ENCODE measurements around the gene SRPK3. TPM values are rescaled to one million over a fixed set of nuclear protein-coding genes. Genes with fewer than 3 reads are reported as not detected.
"Not testable (repeated sequence)": the region's sequence is repeated elsewhere in the genome, so short reads cannot be mapped to it uniquely, and the experiment has no call there.

Gene SRPK3
- polyA plus RNA-seq, 4 donors, result 0.15 to 1.1 (median 0.27) TPM; not detected in 1

DNA sequence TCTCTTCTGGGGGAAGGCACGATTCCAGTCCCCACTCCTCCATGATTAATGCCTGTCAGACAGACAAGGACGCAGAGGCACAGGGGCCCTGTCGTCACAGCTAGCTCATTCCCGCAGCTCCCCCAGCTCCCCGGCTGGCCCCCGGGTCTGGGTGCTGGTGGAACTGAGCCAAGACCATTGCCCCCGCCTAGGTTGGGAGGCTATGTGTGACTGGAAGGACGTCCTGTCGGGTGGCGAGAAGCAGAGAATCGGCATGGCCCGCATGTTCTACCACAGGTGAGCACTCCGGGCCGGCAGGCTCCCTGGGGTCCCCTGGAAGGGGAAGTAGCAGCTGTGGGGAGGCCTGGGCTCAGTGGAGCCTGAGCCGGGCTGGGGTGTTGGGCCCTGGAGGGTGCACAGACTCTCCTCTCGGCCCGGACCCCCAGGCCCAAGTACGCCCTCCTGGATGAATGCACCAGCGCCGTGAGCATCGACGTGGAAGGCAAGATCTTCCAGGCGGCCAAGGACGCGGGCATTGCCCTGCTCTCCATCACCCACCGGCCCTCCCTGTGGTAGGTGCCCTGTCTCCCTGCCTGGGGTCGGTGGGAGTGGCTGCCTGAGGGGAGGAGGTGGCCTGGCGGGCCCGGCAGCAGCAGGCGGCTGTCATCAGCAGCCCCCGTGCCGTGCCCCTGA is 37.9 kb upstream of the SRPK3 start:
- WGBS, 3 donors, result 59 to 71% (median 66%) methylated on average over 10 to 30 of the region's 32 CpGs
- not testable (repeated sequence) for H3K27me3 ChIP-seq (ENCODE audit: control insufficient read depth in 3 of 3, insufficient read depth in 3 of 3, low read length in 3 of 3); DNase-seq; H3K9me3 ChIP-seq (ENCODE audit: control insufficient read depth in 2 of 2, insufficient read depth in 1 of 2, low read depth in 1 of 2, low read length in 1 of 2); FAIRE-seq; H3K4me3 ChIP-seq (ENCODE audit: low read depth in 1 of 3, low read length in 3 of 3)
- Histone ChIP-seq H3K36me3 (ENCODE audit: control insufficient read depth in 3 of 3, insufficient read depth in 2 of 3, low read depth in 1 of 3, low read length in 3 of 3) (peaks cover 0 to 22% (median 0%) of the 10 kb centered on the region in 3 donors), H3K27ac (ENCODE audit: low read depth in 1 of 3, low read length in 2 of 3) (peak overlapping the region in 2 of 3 donors; percentile 46 to 53), H3K4me1 (ENCODE audit: control insufficient read depth in 3 of 3, insufficient read depth in 2 of 3, low read depth in 1 of 3, low read length in 2 of 3) (peaks cover 0 to 12% (median 3%) of the 10 kb centered on the region in 3 donors)

DNA sequence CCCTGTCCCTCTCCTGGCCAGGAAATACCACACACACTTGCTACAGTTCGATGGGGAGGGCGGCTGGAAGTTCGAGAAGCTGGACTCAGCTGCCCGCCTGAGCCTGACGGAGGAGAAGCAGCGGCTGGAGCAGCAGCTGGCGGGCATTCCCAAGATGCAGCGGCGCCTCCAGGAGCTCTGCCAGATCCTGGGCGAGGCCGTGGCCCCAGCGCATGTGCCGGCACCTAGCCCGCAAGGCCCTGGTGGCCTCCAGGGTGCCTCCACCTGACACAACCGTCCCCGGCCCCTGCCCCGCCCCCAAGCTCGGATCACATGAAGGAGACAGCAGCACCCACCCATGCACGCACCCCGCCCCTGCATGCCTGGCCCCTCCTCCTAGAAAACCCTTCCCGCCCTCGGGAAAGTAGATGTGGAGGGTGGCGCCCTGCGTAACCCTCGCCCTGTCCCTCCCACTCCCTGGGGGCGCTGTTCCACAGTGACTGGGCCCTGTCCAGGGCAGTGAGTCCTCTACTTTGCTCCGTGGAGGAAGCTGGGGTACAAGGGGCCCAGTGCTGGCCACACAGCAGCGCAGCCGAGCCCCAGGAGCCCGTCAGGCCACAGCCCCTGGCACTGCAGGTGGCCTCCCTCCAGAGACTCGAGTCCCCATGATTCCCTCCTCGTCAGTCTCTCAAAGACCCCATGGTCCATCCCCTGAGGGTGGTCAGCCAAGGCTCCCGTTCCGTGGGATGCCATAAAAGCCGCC is 37.2 kb upstream of the SRPK3 start:
- WGBS, 3 donors, result 14 to 39% (median 32%) methylated on average over 5 to 33 of the region's 35 CpGs
- FAIRE-seq, result not testable (repeated sequence)

DNA sequence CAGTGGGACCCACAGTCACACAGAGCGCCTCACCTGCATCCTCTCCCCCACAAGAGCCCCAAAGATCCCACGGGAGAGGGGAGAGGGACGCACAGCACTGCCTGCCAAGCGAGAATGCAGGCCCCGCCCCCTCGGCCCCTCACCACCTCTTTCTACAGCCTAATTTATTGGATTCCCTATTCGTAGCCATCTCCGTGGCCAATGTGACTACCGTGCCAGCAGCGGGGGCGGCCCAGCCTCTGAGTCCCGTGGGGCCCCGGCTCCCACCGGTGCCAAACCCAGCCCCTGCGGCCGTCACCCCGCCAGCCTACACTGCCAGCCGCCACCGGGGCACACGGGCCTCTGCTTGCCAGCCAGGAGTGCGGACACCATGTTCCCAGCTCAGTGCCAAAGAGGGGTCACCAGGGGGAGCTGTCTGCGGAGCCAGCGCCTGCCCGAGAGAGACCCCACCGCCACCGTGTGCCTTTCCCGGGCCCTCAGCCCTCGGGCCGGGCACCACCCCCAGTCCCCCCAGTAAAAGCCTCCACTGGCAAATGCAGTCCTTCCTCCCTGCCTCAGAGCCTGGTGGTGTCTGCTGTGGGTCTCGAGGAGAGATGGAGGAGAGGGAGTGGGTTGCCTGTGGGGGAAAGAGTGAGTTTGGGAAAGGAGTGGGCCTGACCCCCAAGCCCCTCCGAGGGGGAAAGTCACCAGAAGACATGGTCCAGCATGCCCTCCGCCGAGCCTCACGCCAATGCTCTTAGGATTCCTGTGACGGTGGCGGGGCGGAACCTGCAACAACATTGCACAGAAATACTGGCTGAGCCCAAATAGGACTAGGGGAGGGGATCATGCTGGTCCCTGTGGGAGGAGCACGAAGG is 36.4 kb upstream of the SRPK3 start:
- H3K27ac ChIP-seq (ENCODE audit: low read depth in 1 of 3, low read length in 2 of 3), result peak overlapping the region in 2 of 3 donors; percentile 16 to 84
- WGBS, 3 donors, result 10 to 34% (median 15%) methylated on average over 23 to 38 of the region's 38 CpGs
- peak in 1 of 2 donors; percentile 47 for DNase-seq
- H3K36me3 ChIP-seq (ENCODE audit: control insufficient read depth in 3 of 3, insufficient read depth in 2 of 3, low read depth in 1 of 3, low read length in 3 of 3), result peaks cover 0 to 12% (median 0%) of the 10 kb centered on the region in 3 donors
- H3K4me1 ChIP-seq (ENCODE audit: control insufficient read depth in 3 of 3, insufficient read depth in 2 of 3, low read depth in 1 of 3, low read length in 2 of 3), result peaks cover 0 to 12% (median 3%) of the 10 kb centered on the region in 3 donors
- H3K27me3 ChIP-seq (ENCODE audit: control insufficient read depth in 3 of 3, insufficient read depth in 3 of 3, low read length in 3 of 3), result no peaks in the 10 kb centered on the region
- peak overlapping the region in 1 of 3 donors; percentile 37 for H3K4me3 ChIP-seq (ENCODE audit: low read depth in 1 of 3, low read length in 3 of 3)
- H3K9me3 ChIP-seq (ENCODE audit: control insufficient read depth in 2 of 2, insufficient read depth in 1 of 2, low read depth in 1 of 2, low read length in 1 of 2), result no peaks in the 10 kb centered on the region
- no peak for FAIRE-seq

More for the DNA sequence above, 37.2 kb upstream of the SRPK3 start:
- Histone ChIP-seq H3K36me3 (ENCODE audit: control insufficient read depth in 3 of 3, insufficient read depth in 2 of 3, low read depth in 1 of 3, low read length in 3 of 3) (peaks cover 0 to 16% (median 0%) of the 10 kb centered on the region in 3 donors), H3K27ac (ENCODE audit: low read depth in 1 of 3, low read length in 2 of 3) (peak overlapping the region; percentile 16 to 84 (median 46)), H3K4me3 (ENCODE audit: low read depth in 1 of 3, low read length in 3 of 3) (peak overlapping the region in 1 of 3 donors; percentile 37), H3K4me1 (ENCODE audit: control insufficient read depth in 3 of 3, insufficient read depth in 2 of 3, low read depth in 1 of 3, low read length in 2 of 3) (peaks cover 0 to 12% (median 3%) of the 10 kb centered on the region in 3 donors)
- DNase-seq, result peak; percentile 83 to 85
- not testable (repeated sequence) for H3K9me3 ChIP-seq (ENCODE audit: control insufficient read depth in 2 of 2, insufficient read depth in 1 of 2, low read depth in 1 of 2, low read length in 1 of 2); H3K27me3 ChIP-seq (ENCODE audit: control insufficient read depth in 3 of 3, insufficient read depth in 3 of 3, low read length in 3 of 3)

DNA sequence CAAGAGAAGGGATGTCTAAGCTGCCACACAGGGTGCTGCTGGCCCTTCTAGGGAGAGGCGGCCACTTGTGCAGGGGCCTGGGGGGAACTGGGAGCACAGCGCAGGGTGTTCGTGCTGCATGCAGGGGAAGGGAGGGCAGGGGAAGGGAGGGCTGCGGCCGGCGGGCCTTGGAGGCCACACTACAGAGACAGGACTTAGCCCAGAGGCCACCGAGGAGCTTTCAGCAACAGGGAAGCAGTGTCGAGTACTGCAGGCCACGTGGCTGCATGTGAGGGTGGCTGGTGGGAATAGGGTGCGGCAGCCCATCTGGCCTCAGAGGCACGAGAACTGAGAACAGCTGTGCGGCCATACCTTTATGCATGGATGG is 35.8 kb upstream of the SRPK3 start:
- not testable (repeated sequence) for H3K27me3 ChIP-seq (ENCODE audit: control insufficient read depth in 3 of 3, insufficient read depth in 3 of 3, low read length in 3 of 3); H3K4me3 ChIP-seq (ENCODE audit: low read depth in 1 of 3, low read length in 3 of 3); H3K36me3 ChIP-seq (ENCODE audit: control insufficient read depth in 3 of 3, insufficient read depth in 2 of 3, low read depth in 1 of 3, low read length in 3 of 3); FAIRE-seq; H3K4me1 ChIP-seq (ENCODE audit: control insufficient read depth in 3 of 3, insufficient read depth in 2 of 3, low read depth in 1 of 3, low read length in 2 of 3); H3K27ac ChIP-seq (ENCODE audit: low read depth in 1 of 3, low read length in 2 of 3); DNase-seq; H3K9me3 ChIP-seq (ENCODE audit: control insufficient read depth in 2 of 2, insufficient read depth in 1 of 2, low read depth in 1 of 2, low read length in 1 of 2)
- 5 to 45% (median 32%) methylated on average over 4 to 12 of the region's 12 CpGs for WGBS, 3 donors

DNA sequence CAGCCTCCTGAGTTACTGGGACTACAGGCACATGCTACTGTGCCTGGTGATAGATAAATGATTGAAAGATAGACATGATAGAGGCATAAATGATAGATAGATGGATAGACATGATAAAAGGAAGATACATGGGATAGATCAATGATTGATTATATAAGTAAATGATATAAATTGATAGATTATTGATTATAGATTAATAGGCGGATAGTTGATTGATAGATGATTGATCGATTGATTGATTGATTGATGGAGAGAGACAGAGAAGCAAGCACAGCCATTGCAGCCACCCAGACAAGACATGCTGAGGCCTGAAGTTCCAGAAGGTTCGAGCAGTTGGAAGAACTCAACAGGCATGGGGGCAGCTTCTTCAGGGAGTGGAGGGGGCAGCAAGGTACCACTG is 34.5 kb upstream of the SRPK3 start:
- Histone ChIP-seq H3K27me3 (ENCODE audit: control insufficient read depth in 3 of 3, insufficient read depth in 3 of 3, low read length in 3 of 3) (no peaks in the 10 kb centered on the region), H3K4me3 (ENCODE audit: low read depth in 1 of 3, low read length in 3 of 3) (no peak overlapping the region), H3K4me1 (ENCODE audit: control insufficient read depth in 3 of 3, insufficient read depth in 2 of 3, low read depth in 1 of 3, low read length in 2 of 3) (no peaks in the 10 kb centered on the region), H3K36me3 (ENCODE audit: control insufficient read depth in 3 of 3, insufficient read depth in 2 of 3, low read depth in 1 of 3, low read length in 3 of 3) (peaks cover 0 to 3% (median 0%) of the 10 kb centered on the region in 3 donors), H3K27ac (ENCODE audit: low read depth in 1 of 3, low read length in 2 of 3) (no peak overlapping the region), H3K9me3 (ENCODE audit: control insufficient read depth in 2 of 2, insufficient read depth in 1 of 2, low read depth in 1 of 2, low read length in 1 of 2) (no peaks in the 10 kb centered on the region)
- WGBS, 3 donors, result 85 to 92% (median 86%) methylated on average over 3 of the region's 3 CpGs
- FAIRE-seq (no peak), DNase-seq (no peak)

DNA sequence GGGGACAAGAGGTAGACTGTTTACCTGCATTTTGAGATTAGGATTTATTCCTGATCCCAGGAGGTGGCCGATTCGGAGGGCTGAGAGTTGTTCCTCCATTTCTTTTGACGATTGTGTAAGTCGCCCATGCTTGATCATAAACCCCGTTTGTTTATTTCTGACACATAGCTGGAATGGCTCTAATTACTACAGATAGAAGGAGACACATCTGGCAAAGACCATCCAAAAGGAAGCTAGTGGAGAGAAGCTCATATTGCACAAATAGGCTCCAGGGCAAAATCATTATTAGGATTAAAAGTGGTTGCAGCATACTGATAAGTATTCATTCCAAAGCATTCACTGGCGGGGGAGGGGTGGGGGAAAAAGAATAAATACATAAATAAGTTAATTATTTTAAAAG is 33.9 kb upstream of the SRPK3 start:
- FAIRE-seq; H3K36me3 ChIP-seq (ENCODE audit: control insufficient read depth in 3 of 3, insufficient read depth in 2 of 3, low read depth in 1 of 3, low read length in 3 of 3): not testable (repeated sequence)

DNA sequence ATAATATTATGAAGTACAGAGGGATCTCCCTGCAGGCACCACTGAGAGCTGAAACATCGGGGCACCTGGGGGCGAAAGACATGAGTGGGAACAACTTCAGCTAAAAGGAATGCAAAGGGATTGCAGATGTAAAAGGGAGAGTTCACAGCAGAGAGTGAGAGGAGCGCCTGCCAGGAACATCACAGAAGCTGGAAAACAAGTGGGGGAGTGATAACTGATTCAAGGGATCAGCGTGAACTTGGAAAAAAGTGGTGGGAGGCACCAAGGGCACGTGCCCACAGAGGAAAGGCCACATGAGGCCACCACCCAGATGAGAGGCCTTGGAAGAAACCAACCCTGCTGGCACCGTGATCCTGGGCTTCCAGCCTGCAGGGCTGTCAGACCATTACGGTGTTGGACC is 31.8 kb upstream of the SRPK3 start:
- WGBS, 3 donors, result 85 to 93% (median 89%) methylated on average over 5 to 7 of the region's 7 CpGs
- H3K27me3 ChIP-seq (ENCODE audit: control insufficient read depth in 3 of 3, insufficient read depth in 3 of 3, low read length in 3 of 3); DNase-seq; H3K9me3 ChIP-seq (ENCODE audit: control insufficient read depth in 2 of 2, insufficient read depth in 1 of 2, low read depth in 1 of 2, low read length in 1 of 2); H3K27ac ChIP-seq (ENCODE audit: low read depth in 1 of 3, low read length in 2 of 3); H3K4me1 ChIP-seq (ENCODE audit: control insufficient read depth in 3 of 3, insufficient read depth in 2 of 3, low read depth in 1 of 3, low read length in 2 of 3); FAIRE-seq; H3K4me3 ChIP-seq (ENCODE audit: low read depth in 1 of 3, low read length in 3 of 3); H3K36me3 ChIP-seq (ENCODE audit: control insufficient read depth in 3 of 3, insufficient read depth in 2 of 3, low read depth in 1 of 3, low read length in 3 of 3): not testable (repeated sequence)

More for the DNA sequence above, 33.9 kb upstream of the SRPK3 start:
- H3K27ac ChIP-seq (ENCODE audit: low read depth in 1 of 3, low read length in 2 of 3); H3K4me3 ChIP-seq (ENCODE audit: low read depth in 1 of 3, low read length in 3 of 3); H3K9me3 ChIP-seq (ENCODE audit: control insufficient read depth in 2 of 2, insufficient read depth in 1 of 2, low read depth in 1 of 2, low read length in 1 of 2); DNase-seq; H3K27me3 ChIP-seq (ENCODE audit: control insufficient read depth in 3 of 3, insufficient read depth in 3 of 3, low read length in 3 of 3); H3K4me1 ChIP-seq (ENCODE audit: control insufficient read depth in 3 of 3, insufficient read depth in 2 of 3, low read depth in 1 of 3, low read length in 2 of 3): not testable (repeated sequence)
- 57 to 75% (median 58%) methylated on average over 6 of the region's 6 CpGs for WGBS, 3 donors

DNA sequence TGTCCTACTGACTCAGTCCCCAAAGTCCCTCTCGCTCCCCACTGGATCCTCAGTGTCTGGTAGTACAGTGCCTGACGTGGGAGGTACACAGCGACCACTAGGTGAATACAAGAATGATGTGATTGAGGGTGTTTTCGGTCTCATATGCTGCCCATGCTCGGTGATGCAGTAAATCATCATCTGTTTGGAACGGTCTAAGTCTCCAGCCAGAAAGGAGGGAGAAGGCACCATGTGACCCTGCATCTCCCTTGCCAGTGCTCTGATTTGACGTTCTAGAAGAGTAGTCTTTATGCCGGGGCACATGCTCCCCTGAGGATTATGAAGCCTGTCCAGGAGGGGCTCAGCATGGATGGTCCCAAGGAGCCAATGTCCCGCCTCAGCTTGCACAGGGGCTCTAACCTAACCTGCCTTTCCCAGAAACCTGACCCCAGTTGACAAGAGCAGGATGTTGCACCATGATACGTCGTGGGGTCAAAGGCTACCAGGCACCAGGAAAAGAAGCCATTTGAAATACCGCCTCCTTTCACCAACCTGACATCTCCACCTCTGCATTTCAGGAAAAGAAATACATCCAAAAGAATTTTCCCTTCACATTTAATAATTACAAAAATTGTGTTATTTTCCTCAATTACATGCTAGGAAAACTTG is 30.6 kb upstream of the SRPK3 start:
- no peak for FAIRE-seq
- Histone ChIP-seq H3K36me3 (ENCODE audit: control insufficient read depth in 3 of 3, insufficient read depth in 2 of 3, low read depth in 1 of 3, low read length in 3 of 3) (no peaks in the 10 kb centered on the region), H3K27me3 (ENCODE audit: control insufficient read depth in 3 of 3, insufficient read depth in 3 of 3, low read length in 3 of 3) (no peaks in the 10 kb centered on the region), H3K9me3 (ENCODE audit: control insufficient read depth in 2 of 2, insufficient read depth in 1 of 2, low read depth in 1 of 2, low read length in 1 of 2) (no peaks in the 10 kb centered on the region), H3K27ac (ENCODE audit: low read depth in 1 of 3, low read length in 2 of 3) (no peak overlapping the region), H3K4me1 (ENCODE audit: control insufficient read depth in 3 of 3, insufficient read depth in 2 of 3, low read depth in 1 of 3, low read length in 2 of 3) (no peaks in the 10 kb centered on the region), H3K4me3 (ENCODE audit: low read depth in 1 of 3, low read length in 3 of 3) (no peak overlapping the region)
- no peak for DNase-seq
- 73 to 78% (median 76%) methylated on average over 12 of the region's 12 CpGs for WGBS, 3 donors

All from small intestine (tissue), 7 donors.